OCI-LY3 (cell line): ENCODE results near the gene CXXC5.
A peak's percentile ranks its signal among the peaks of the same experiment; 100 is the strongest.

Experiments
- H2AFZ ChIP-seq: fragments of 200-600, 300-600 bp; shearing (Covaris generic); 2 replicates; pipeline ENCODE4 v1.6.0; 2014; ENCODE audit warnings: antibody characterized with exemption, low read depth, low read length
- H3K27ac ChIP-seq: fragments of 200-600, 300-600 bp; sonication (generic); 2 replicates; pipeline ENCODE4 v1.5.1; 2014; ENCODE audit warnings: mild to moderate bottlenecking, low read length, moderate library complexity, mixed read lengths
- H3K27me3 ChIP-seq: fragments of 200-600, 300-600 bp; sonication (generic); 2 replicates; pipeline ENCODE4 v1.6.1; 2014; ENCODE audit warnings: low read depth, low read length, mixed read lengths
- H3K36me3 ChIP-seq: fragments of 200-600, 300-600 bp; sonication (generic); replicated peaks from 2 replicates; pipeline ENCODE3; 2014; ENCODE audit warnings: low read depth, low read length, mixed read lengths
- H3K4me1 ChIP-seq: fragments of 300-600, 200-600 bp; sonication (generic); 2 replicates; pipeline ENCODE4 v1.6.1; 2014; ENCODE audit warnings: low read length, mixed read lengths
- H3K4me2 ChIP-seq: fragments of 200-600, 300-600 bp; sonication (generic); 2 replicates; pipeline ENCODE4 v1.6.1; 2014; ENCODE audit warnings: low read length, mixed read lengths
- H3K4me3 ChIP-seq: fragments of 300-600, 200-600 bp; sonication (generic); 2 replicates; pipeline ENCODE4 v1.5.1; 2014; ENCODE audit warnings: antibody characterized with exemption, mild to moderate bottlenecking, low read length, moderate library complexity
- H3K79me2 ChIP-seq: fragments of 300-600, 200-600 bp; shearing (Covaris generic); 2 replicates; pipeline ENCODE4 v1.6.1; 2014; ENCODE audit warnings: mild to moderate bottlenecking, low read length, mixed read lengths
- H3K9ac ChIP-seq: fragments of 300-600, 200-600 bp; shearing (Covaris generic); 2 replicates; pipeline ENCODE4 v1.6.0; 2014; ENCODE audit warnings: mild to moderate bottlenecking, low read length, moderate library complexity
- H3K9me3 ChIP-seq: fragments of 200-600, 300-600 bp; shearing (Covaris generic); 2 replicates; pipeline ENCODE4 v1.6.1; 2014; ENCODE audit warnings: low read length, mixed read lengths; ENCODE audit not compliant: insufficient read depth
- H4K20me1 ChIP-seq: fragments of 200-600, 300-600 bp; sonication (generic); 2 replicates; pipeline ENCODE4 v1.6.1; 2016; ENCODE audit warnings: low read length, mixed read lengths; ENCODE audit not compliant: insufficient read depth
- CTCF ChIP-seq: fragments of 200-600, 300-600 bp; sonication (generic); IDR thresholded peaks from 2 replicates; pipeline ENCODE4 v1.5.1; 2014; ENCODE audit warnings: antibody characterized with exemption, low read length, low read depth
- EZH2phosphoT487 ChIP-seq: fragments of 200-600 bp; shearing (Covaris generic); IDR thresholded peaks from 2 replicates; pipeline ENCODE4 v1.6.1; 2018; ENCODE audit warnings: antibody characterized with exemption, mixed run types, low read depth

CXXC5 gene

GRCh38 chr5:139646912-139647505 lies 1.1 kb upstream of the CXXC5 start:
- Histone ChIP-seq H3K36me3 (no peaks in the 10 kb centered on the region), H3K27ac (no peak overlapping the region), H3K9ac (no peak overlapping the region), H3K4me1 (peaks cover 41% of the 10 kb centered on the region), H2AFZ (no peak overlapping the region), H3K27me3 (peaks cover 6% of the 10 kb centered on the region; the same call in 1 of the 2 replicates), H3K4me2 (peak overlapping the region; percentile 98), H3K9me3 (no peaks in the 10 kb centered on the region), H3K79me2 (peaks cover 45% of the 10 kb centered on the region), H3K4me3 (peak overlapping the region; percentile 88; the same call in 1 of the 2 replicates), H4K20me1 (peaks cover 3% of the 10 kb centered on the region; the same call in 1 of the 2 replicates)
- no peak for TF ChIP-seq EZH2phosphoT487
- no peak for TF ChIP-seq CTCF

GRCh38 chr5:139647506-139648204 lies 494 bp upstream of the CXXC5 start:
- Histone ChIP-seq H3K9me3 (no peaks in the 10 kb centered on the region), H4K20me1 (peaks cover 9% of the 10 kb centered on the region), H3K4me2 (peak overlapping the region; percentile 98), H3K27ac (no peak overlapping the region), H3K36me3 (no peaks in the 10 kb centered on the region), H3K4me1 (peaks cover 40% of the 10 kb centered on the region), H3K9ac (peak overlapping the region; percentile 93), H3K4me3 (peak overlapping the region; percentile 88), H3K79me2 (peaks cover 52% of the 10 kb centered on the region), H2AFZ (no peak overlapping the region), H3K27me3 (peaks cover 6% of the 10 kb centered on the region; the same call in 1 of the 2 replicates)
- no peak for TF ChIP-seq CTCF
- no peak for TF ChIP-seq EZH2phosphoT487

- Histone ChIP-seq H2AFZ (no peak overlapping the region), H3K4me1 (peaks cover 44% of the 10 kb centered on the region), H3K79me2 (peaks cover 69% of the 10 kb centered on the region), H3K9ac (peak overlapping the region; percentile 93), H3K9me3 (no peaks in the 10 kb centered on the region), H3K27me3 (peaks cover 6% of the 10 kb centered on the region; the same call in 1 of the 2 replicates), H4K20me1 (peaks cover 26% of the 10 kb centered on the region), H3K27ac (peak overlapping the region; percentile 87), H3K4me3 (peak overlapping the region; percentile 88), H3K4me2 (peak overlapping the region; percentile 98), H3K36me3 (no peaks in the 10 kb centered on the region)
- TF ChIP-seq EZH2phosphoT487 (no peak), CTCF (peak; percentile 15; the same call in 1 of the 2 replicates)
Observed at GRCh38 chr5:139649082-139649991, 1.2 kb downstream of the CXXC5 start.
